LNCaP clone FGC (cell line): ENCODE results near the gene CYP4B1.
"Not testable (repeated sequence)": the region's sequence is repeated elsewhere in the genome, so short reads cannot be mapped to it uniquely, and the experiment has no call there.

Source experiments
- DNase-seq: peaks from one replicate; pipeline ENCODE4 v3.0.0-alpha.2; 2011; ENCODE audit warnings: low read depth
- H3K4me3 ChIP-seq: 2 replicates; pipeline ENCODE4 v1.5.1; 2011; ENCODE audit warnings: mild to moderate bottlenecking, low read depth, low read length, control low read depth
- TF ChIP-seq, protein P1 (sequence below): IDR thresholded peaks from 2 replicates; pipeline ENCODE4 v1.5.1; 2012; ENCODE audit warnings: mild to moderate bottlenecking; ENCODE audit not compliant: control insufficient read depth, insufficient read depth; ENCODE audit errors: extremely low read depth

CYP4B1 gene

GRCh38 chr1:46822248-46822826 is 23.5 kb downstream of the CYP4B1 start:
- TF ChIP-seq, protein P1, sequence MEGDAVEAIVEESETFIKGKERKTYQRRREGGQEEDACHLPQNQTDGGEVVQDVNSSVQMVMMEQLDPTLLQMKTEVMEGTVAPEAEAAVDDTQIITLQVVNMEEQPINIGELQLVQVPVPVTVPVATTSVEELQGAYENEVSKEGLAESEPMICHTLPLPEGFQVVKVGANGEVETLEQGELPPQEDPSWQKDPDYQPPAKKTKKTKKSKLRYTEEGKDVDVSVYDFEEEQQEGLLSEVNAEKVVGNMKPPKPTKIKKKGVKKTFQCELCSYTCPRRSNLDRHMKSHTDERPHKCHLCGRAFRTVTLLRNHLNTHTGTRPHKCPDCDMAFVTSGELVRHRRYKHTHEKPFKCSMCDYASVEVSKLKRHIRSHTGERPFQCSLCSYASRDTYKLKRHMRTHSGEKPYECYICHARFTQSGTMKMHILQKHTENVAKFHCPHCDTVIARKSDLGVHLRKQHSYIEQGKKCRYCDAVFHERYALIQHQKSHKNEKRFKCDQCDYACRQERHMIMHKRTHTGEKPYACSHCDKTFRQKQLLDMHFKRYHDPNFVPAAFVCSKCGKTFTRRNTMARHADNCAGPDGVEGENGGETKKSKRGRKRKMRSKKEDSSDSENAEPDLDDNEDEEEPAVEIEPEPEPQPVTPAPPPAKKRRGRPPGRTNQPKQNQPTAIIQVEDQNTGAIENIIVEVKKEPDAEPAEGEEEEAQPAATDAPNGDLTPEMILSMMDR = no peak
- no peak overlapping the region for H3K4me3 ChIP-seq
- no peak for DNase-seq

- no peak for DNase-seq
- TF ChIP-seq, protein P1 = no peak
- H3K4me3 ChIP-seq = no peak overlapping the region
Observed at GRCh38 chr1:46823151-46823550, 24.3 kb downstream of the CYP4B1 start.

DNA sequence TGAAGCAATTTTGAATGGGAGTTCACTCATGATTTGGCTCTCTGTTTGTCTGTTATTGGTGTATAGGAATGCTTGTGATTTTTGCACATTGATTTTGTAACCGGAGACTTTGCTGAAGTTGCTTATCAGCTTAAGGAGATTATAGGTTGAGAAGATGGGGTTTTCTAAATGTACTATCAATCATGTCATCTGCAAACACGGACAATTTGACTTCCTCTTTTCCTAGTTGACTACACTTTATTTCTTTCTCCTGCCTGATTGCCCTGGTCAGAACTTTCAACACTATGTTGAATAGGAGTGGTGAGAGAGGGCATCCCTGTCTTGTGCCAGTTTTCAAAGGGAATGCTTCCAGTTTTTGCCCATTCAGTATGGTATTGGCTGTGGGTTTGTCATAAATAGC is 28.0 kb downstream of the CYP4B1 start:
- DNase-seq, H3K4me3 ChIP-seq: not testable (repeated sequence)

DNA sequence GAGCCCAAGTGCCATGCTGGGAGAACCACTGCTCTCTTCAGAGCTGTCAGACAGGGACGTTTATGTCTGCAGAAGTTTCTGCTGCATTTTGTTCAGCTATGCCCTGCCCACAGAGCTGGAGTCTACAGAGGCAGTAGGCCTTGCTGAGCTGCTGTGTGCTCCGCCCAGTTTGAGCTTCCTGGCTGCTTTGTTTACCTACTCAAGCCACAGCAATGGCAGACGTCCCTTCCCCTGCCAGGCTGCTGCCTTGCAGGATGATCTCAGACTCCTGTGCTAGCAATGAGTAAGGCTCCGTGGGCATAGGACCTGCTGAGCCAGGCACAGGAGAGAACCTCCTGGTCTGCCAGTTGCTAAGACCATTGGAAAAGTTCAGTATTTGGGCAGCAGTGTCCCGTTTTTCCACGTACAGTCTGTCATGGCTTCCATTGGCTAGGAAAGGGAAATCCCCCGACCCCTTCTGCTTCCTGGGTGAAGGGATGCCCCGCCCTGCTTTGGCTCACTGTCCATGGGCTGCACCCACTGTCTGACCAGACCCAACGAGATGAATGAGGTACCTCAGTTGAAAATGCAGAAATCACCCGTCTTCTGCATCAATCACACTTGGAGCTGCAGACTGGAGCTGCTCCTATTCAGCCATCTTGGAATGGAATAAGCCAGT is 31.9 kb downstream of the CYP4B1 start:
- DNase-seq = no peak
- TF ChIP-seq, protein P1 = no peak
- no peak overlapping the region for H3K4me3 ChIP-seq

- H3K4me3 ChIP-seq, DNase-seq: not testable (repeated sequence)
Observed at GRCh38 chr1:46835469-46835868, 36.6 kb downstream of the CYP4B1 start.

- H3K4me3 ChIP-seq = not testable (repeated sequence)
Observed at GRCh38 chr1:46846386-46846785, 47.5 kb downstream of the CYP4B1 start.

GRCh38 chr1:46857660-46858065 is 58.8 kb downstream of the CYP4B1 start:
- H3K4me3 ChIP-seq, DNase-seq: not testable (repeated sequence)

More at GRCh38 chr1:46846386-46846785, 47.5 kb downstream of the CYP4B1 start:
- not testable (repeated sequence) for DNase-seq

DNA sequence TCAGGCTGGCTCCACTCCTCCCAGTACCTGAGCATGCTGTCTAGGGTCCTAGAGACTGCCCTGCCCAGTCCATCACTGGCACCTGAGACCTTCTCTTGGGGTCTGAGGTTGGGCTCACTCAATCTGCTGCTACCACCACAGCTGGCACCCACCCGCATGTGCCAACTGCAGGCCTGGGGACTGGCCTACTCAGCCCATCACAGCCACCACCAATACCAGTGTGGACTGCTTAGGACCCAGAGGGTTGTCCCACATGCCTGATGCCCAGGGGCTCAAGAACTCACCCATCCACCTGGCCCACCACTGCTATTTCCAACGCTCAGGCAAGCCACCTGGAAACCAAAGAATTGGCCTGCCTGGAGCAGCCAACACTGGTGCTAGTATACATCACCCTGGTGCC is 63.5 kb downstream of the CYP4B1 start:
- no peak for DNase-seq
- TF ChIP-seq, protein P1 = no peak
- H3K4me3 ChIP-seq = no peak overlapping the region
